Esophagus muscularis mucosa (tissue), 4 donors: ENCODE data around the gene FSIP2.

Experiments
- EP300 ChIP-seq: sonication (generic); formaldehyde crosslinking; IDR thresholded peaks from one replicate; pipeline ENCODE4 v1.6.1; 2017; ENCODE audit warnings: antibody characterized with exemption
- POLR2A ChIP-seq: fragments of 450-650 bp; IDR thresholded peaks from one replicate; pipeline ENCODE4 v1.6.1; 2017; ENCODE audit warnings: antibody characterized with exemption, moderate library complexity, mild to moderate bottlenecking, low read depth
- POLR2AphosphoS5 ChIP-seq, 2 donors: sonication (generic); formaldehyde crosslinking; IDR thresholded peaks; one replicate each; pipeline ENCODE4 v1.6.1; 2017; ENCODE audit warnings: antibody characterized with exemption in 2 of 2
- TF ChIP-seq, protein P1 (sequence below), 3 experiments: fragments of 200-600 bp in 2 of 3; fragments of 450-650 bp in 1 of 3; sonication (generic) in 2 of 3; IDR thresholded peaks; one replicate each; pipeline ENCODE4 v1.5.1; 2017 to 2019; ENCODE audit warnings: antibody characterized with exemption in 3 of 3, mild to moderate bottlenecking in 2 of 3, moderate library complexity in 1 of 3

- TF ChIP-seq, protein P1, sequence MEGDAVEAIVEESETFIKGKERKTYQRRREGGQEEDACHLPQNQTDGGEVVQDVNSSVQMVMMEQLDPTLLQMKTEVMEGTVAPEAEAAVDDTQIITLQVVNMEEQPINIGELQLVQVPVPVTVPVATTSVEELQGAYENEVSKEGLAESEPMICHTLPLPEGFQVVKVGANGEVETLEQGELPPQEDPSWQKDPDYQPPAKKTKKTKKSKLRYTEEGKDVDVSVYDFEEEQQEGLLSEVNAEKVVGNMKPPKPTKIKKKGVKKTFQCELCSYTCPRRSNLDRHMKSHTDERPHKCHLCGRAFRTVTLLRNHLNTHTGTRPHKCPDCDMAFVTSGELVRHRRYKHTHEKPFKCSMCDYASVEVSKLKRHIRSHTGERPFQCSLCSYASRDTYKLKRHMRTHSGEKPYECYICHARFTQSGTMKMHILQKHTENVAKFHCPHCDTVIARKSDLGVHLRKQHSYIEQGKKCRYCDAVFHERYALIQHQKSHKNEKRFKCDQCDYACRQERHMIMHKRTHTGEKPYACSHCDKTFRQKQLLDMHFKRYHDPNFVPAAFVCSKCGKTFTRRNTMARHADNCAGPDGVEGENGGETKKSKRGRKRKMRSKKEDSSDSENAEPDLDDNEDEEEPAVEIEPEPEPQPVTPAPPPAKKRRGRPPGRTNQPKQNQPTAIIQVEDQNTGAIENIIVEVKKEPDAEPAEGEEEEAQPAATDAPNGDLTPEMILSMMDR (IDR thresholded peaks at IDR 0.05), result no peak
- TF ChIP-seq EP300, result no peak
- no peak for TF ChIP-seq POLR2A
- no peak for TF ChIP-seq POLR2AphosphoS5 (IDR thresholded peaks at IDR 0.05)
Measured at GRCh38 chr2:185880396-185880795, 141.8 kb downstream of the FSIP2 start.
